Measurements from ENCODE around the gene MRPS25.

The MRPS25 gene

GRCh38 chr3:15083252-15083651 lies 18.1 kb upstream of the MRPS25 start:
- DNase-seq (ENCODE audit: low read depth in 1 of 2, low spot score in 1 of 2) = no peak

- no peak for DNase-seq (ENCODE audit: low read depth in 1 of 2, low spot score in 1 of 2)
Observed at GRCh38 chr3:15081960-15082664, 17.0 kb upstream of the MRPS25 start.

DNA sequence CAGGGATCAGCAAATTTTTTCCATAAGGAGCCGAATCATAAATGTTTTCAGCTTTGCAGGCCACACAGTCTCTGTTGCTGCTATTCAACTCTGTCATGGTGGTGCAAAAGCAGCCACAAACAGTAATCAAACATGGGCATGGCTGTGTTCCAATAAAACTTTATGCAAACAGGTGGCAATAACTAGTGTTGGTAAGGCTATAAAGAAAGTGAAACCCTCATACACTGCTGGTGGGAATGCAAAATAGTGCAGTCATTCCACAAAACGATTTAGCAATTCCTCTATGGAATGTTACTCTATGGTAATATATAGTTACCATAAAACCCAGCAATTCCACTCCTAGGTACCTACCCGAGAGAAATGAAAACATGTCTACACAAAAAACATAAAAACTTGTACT lies 14.0 kb upstream of the MRPS25 start:
- DNase-seq (ENCODE audit: low read depth in 1 of 2, low spot score in 1 of 2) = no peak

DNA sequence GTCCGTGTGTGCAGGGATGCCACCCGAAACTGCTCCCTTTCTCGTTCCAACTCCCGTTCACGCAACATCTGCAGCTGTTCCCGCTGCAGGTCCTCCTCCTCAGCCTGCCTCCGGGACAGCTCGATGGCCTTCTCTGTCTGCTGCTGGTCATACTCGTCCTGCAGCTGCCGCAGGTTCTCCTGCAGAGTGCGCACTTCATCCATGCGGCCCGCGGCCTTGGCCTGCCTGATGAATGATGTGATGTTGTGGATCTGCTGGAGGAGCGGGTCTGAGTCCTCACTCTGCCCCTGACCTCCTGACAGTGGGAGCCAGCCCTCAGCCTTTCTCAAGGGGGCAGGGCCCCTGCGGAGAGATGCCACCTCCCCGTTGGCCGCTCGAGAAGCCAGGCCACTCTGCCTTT lies 9.4 kb upstream of the MRPS25 start:
- no peak for DNase-seq (ENCODE audit: low read depth in 1 of 2, low spot score in 1 of 2)

DNA sequence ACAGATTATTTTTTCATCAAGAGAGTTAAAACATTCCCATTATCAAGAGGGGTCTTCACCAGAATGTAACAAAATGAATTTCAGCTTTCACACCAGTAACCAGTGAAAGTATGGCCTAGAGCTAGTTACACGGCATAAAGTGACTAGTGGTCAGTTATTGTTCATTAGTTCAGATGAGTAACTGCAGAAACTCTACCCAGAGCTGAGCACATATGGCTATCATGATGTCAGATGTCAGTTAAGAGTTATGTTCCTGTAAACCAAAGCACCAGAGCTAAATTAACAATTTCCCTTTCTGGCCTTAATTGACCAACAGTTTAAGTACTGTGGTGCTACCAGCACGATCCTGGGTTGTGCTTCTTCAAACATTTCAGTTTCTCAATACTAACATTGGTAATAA lies 6.6 kb upstream of the MRPS25 start:
- DNase-seq (ENCODE audit: low read depth in 1 of 2, low spot score in 1 of 2) = no peak

- no peak for DNase-seq (ENCODE audit: low read depth in 1 of 2, low spot score in 1 of 2)
Observed at GRCh38 chr3:15069441-15069840, 4.3 kb upstream of the MRPS25 start.

- DNase-seq (ENCODE audit: low read depth in 1 of 2, low spot score in 1 of 2) = no peak
Observed at GRCh38 chr3:15066467-15066866, 1.4 kb upstream of the MRPS25 start.

DNA sequence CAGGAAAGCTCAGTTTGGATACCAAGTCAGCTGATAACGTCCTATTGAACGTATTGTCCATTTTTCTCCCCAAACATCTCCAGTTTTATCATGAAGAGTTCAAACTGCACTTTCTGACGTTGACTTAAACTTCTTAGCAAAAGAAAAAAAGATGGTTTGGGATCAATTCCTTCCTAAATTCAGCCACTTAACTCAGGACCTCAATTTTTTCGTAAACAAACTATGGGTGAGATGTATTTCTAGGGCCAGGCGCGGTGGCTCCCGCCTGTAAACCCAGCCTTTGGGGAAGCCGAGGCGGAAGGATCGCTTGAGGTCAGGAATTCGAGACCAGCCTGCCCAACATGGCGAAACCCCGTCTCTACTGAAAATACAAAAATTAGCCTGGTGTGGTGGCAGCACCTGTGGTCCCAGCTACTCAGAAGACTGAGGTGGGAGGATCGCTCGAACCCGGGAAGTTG lies 464 bp upstream of the MRPS25 start:
- DNase-seq (ENCODE audit: low read depth in 1 of 2, low spot score in 1 of 2) = no peak

DNA sequence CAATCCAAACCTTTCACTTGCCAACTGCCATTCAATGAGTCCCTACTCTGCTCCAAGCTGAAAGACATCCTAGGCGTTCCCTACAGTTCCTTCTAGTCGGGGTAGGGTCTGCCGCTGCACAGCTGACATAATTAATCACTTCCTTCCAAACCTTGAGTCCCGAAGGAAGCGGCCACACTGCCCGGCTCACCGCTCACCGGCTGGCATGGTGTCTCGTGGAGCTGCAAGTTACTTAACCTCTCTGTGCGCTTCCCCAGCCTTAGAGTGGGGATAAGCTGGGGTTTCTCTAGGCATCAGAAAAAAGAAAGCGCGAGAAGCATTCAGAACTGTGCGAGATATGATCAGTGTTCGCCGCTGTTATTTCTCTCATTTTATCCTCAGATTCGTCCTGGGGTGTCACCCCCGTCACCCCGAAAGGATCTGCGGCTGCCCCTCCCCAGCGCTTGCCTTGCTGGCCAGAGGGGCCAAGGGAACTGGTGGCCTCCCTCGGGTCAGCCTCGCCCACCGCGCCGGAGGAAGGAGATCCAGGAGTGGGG lies 748 bp downstream of the MRPS25 start:
- DNase-seq (ENCODE audit: low read depth in 1 of 2, low spot score in 1 of 2) = peak in 1 of 2 donors; percentile 9

- DNase-seq (ENCODE audit: low read depth in 1 of 2, low spot score in 1 of 2) = no peak
Observed at GRCh38 chr3:15063656-15064286, 1.3 kb downstream of the MRPS25 start.

- no peak for DNase-seq (ENCODE audit: low read depth in 1 of 2, low spot score in 1 of 2)
Observed at GRCh38 chr3:15063238-15063637, 1.9 kb downstream of the MRPS25 start.

- no peak for DNase-seq (ENCODE audit: low read depth in 1 of 2, low spot score in 1 of 2)
Observed at GRCh38 chr3:15060029-15060428, 5.1 kb downstream of the MRPS25 start.

DNA sequence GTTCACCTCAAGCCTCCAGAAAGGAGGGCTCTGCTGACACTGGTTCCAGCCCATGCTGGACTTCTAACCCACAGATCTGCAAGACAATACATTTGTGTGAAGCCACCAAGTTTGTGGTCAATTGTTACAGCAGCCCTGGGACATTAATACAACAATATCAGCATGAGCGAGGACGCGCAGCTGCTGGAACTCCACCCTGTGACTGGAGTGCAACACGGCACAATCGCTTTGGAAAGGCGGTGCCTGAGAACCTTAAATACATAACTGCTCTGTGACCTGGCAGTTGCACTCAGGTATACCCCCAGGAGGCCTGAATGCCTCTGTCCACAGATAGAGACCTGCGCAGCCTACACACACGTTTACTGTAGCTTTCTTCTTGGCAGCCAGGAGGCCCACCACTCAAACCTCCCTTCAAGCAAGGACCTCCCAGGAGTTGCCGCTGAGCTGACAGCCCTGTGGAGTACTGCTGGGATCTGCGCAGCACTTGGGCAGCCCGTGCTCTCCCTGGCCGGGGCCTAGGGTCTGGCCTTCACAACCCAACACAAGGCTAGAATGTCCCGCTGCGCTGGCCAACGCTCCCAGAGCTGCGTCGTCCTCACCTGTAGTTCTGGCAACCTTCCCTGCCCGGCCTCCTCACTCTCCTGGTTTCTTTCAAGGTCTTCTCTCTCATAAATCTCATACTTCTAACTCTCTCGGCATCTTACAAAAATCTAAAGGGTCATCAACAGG lies 8.3 kb downstream of the MRPS25 start:
- DNase-seq (ENCODE audit: low read depth in 1 of 2, low spot score in 1 of 2) = no peak

DNA sequence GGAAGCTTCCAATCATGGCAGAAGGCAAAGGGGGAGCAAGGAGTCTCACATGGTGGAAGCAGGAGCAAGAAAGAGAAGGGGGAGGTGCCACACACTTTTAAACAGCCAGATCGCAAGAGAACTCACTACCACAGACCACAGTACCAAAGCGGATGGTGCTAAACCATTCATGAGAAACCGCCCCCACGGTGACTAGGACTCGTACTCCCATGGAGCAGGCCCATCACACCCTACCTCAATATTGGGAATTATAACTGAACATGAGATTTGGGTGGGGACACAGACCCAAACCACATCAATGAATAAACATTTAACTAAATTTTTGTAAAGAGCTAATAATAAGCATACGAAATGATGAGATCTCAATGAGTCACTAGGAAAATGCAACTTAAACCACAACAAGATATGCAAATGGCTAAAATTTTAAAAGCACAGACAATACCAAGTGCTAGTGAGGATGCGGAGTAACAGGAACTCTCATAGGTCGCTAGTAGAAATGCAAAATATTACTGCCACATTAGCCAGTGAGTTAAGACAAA lies 10.0 kb downstream of the MRPS25 start:
- peak; percentile 25 to 67 for DNase-seq (ENCODE audit: low read depth in 1 of 2, low spot score in 1 of 2)

DNA sequence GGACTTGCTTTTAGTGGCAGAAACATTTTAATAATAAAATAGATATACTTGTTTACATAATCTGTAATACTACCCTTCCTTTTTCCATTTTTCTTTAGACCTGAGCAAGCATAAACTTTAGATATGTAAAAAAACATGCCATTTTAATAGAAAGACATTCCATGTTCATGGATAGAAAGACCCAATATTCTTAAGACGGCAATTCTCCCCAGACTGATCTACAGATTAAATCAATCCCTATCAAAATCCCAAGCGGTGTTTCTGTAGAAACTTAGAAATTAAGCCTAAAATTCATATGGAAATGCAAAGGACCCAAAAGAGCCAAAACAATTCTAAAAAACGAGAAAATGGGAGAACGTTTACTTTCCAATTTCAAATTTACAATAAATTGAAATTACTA lies 11.6 kb downstream of the MRPS25 start:
- no peak for DNase-seq (ENCODE audit: low read depth in 1 of 2, low spot score in 1 of 2)

DNA sequence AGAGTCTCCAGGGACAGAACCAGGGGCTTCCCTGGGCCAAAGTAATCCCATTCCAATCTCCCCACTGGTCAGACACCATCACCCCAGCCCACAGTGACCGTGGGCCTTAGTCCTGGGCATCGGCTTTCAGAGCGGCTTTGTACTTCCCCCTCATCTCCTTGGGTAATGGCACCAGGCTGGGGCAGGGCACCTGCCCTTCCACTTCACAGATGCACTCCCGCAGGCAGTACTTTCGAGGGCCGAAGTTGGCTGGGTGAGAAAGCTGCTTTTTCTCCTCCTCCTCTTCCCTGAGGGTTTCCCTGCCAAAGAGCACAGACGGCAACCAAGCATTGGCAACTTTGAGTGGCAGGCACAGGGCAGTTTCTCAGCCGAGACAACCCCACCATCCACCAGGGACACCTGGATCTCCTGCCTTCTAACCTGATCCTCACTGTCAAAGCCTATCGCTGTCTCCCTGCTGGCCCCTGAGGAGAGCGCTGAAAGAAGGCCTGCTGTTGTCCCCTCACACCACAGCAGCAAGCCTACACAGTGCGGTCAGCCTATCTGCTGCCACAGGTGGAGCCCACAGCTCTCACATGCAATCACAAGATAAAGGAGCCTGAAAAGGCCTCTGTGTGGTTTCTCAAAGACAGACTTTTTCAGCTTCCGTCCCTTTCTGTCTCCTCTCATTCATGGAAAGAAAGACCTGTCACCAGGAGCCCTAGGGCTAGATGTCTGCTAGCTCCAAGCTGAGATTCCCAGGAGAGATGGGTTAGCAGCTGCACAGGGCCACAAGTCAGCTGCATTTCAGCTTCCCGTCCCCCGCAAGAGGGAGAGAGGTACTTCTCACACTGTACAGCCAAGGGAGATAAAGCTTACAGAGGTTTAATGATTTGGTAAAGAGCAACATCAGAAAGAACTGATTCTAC lies 12.5 kb downstream of the MRPS25 start:
- no peak for DNase-seq (ENCODE audit: low read depth in 1 of 2, low spot score in 1 of 2)

GRCh38 chr3:15051531-15051930 lies 13.6 kb downstream of the MRPS25 start:
- DNase-seq (ENCODE audit: low read depth in 1 of 2, low spot score in 1 of 2) = peak in 1 of 2 donors; percentile 18

- DNase-seq (ENCODE audit: low read depth in 1 of 2, low spot score in 1 of 2) = no peak
Observed at GRCh38 chr3:15050405-15051092, 14.6 kb downstream of the MRPS25 start.

- DNase-seq (ENCODE audit: low read depth in 1 of 2, low spot score in 1 of 2) = no peak
Observed at GRCh38 chr3:15049584-15049983, 15.5 kb downstream of the MRPS25 start.

- DNase-seq (ENCODE audit: low read depth in 1 of 2, low spot score in 1 of 2) = no peak
Observed at GRCh38 chr3:15045667-15046066, 19.4 kb downstream of the MRPS25 start.

Measured in activated CD4-positive, alpha-beta T cell treated with anti-CD3 and anti-CD28 coated beads, Interleukin-2, amount 50 U/mL, for 24 hours (primary cell).